Pancreas (tissue), 10 donors: ENCODE data around the gene SYT8. TPM values are rescaled to one million over a fixed set of nuclear protein-coding genes. Genes with fewer than 3 reads are reported as not detected.

Experiments used
- ATAC-seq, 4 donors: fragments of 200-7000 bp; cut with Tn5 transposase; one replicate each; pipeline versions ENCODE4 v1.8.0 to v1.9.1; 2020; ENCODE audit warnings: mild to moderate bottlenecking in 4 of 4, moderate library complexity in 4 of 4
- DNase-seq, 6 donors: peaks; one replicate each; pipeline ENCODE4 v3.0.0-alpha.2; 2020
- FAIRE-seq: peaks from 2 replicates; lab custom pipeline; 2012; peaks lifted over from hg19 to GRCh38; lab: Jason Lieb, UNC
- H3K27ac ChIP-seq, 4 donors: fragments of 200-600 bp; sonication (generic); 1 replicate in 3 of 4; 2 replicates in 1 of 4; pipeline versions ENCODE4 v1.5.0 to v1.8.0; 2020
- H3K27me3 ChIP-seq, 4 donors: fragments of 200-600 bp; one replicate each; pipeline ENCODE4 v1.8.0; 2021
- H3K36me3 ChIP-seq, 3 donors: fragments of 200-600 bp; sonication (generic) in 1 of 3; one replicate each; pipeline versions ENCODE4 v1.5.0 to v1.8.0; 2020 to 2021
- H3K4me1 ChIP-seq, 3 donors: fragments of 200-600 bp; one replicate each; pipeline ENCODE4 v1.8.0; 2021
- H3K4me3 ChIP-seq, 4 donors: fragments of 200-600 bp; sonication (generic) in 2 of 4; one replicate each; pipeline versions ENCODE4 v1.5.0 to v1.8.0; 2020 to 2021
- H3K9me3 ChIP-seq, 4 donors: fragments of 200-600 bp; one replicate each; pipeline ENCODE4 v1.8.0; 2021
- WGBS, 2 donors: extraction: QIAGEN DNeasy Blood & Tissue Kit; methylation state at CpG; one replicate each; pipeline ENCODE4 v1.1.7; 2013; 5-methylcytosine and 5-hydroxymethylcytosine counted together
- intact Hi-C, 3 donors: fragments of 100-400 bp; cut with DNase I; formaldehyde crosslinking; loops; one replicate each; pipeline versions ENCODE4 v1.11.1 to v1.14.2; 2022
- polyA plus RNA-seq, 2 donors: library from polyadenylated mRNA; stranded (reverse); fragments of 200-250 nt; gene quantifications; one replicate each; pipeline ENCODE4 v1.2.3, GENCODE V29; 2013
- total RNA-seq, 6 donors: library from RNA; stranded (reverse); fragmentation: NEBNext Ultra II Directional in 4 of 6; extraction: Animal tissue kit (Norgen Biotek cat#: 25700) in 4 of 6; gene quantifications; one replicate each; pipeline versions ENCODE4 v1.2.1 to v1.2.4, GENCODE V29; 2021 to 2023
- TF ChIP-seq, protein P1 (sequence below), 4 donors: fragments of 200-600 bp; sonication (generic) in 3 of 4; IDR thresholded peaks; one replicate each; pipeline versions ENCODE4 v1.5.0 to v1.8.0; 2021; ENCODE audit warnings: antibody characterized with exemption in 4 of 4
- donor health status: healthy with polysubstance abuse.
- donor health status: DM: no; HTN: no; CAD: no; lungs with moderate emphysema.
- donor health status: DM: no; HTN: no; CAD: no.
- donor health status: control.
- donor health status: control.
- donor health status: Bipolar disorder and iron deficiency.
- donor health status: DM: yes; HTN: yes; CAD: no.
- donor health status: DM: no; HTN: no; CAD: no.
- donor health status: DM: no; HTN: no; CAD: no.
- donor health status: DM: yes; HTN: yes; CAD: no.

Gene SYT8
- total and polyA plus RNA-seq, 8 donors = 3.6 to 64.8 (median 16.9) TPM

- H3K9me3 ChIP-seq = no peaks in the 10 kb centered on the region
- no peak for ATAC-seq
- TF ChIP-seq, protein P1, sequence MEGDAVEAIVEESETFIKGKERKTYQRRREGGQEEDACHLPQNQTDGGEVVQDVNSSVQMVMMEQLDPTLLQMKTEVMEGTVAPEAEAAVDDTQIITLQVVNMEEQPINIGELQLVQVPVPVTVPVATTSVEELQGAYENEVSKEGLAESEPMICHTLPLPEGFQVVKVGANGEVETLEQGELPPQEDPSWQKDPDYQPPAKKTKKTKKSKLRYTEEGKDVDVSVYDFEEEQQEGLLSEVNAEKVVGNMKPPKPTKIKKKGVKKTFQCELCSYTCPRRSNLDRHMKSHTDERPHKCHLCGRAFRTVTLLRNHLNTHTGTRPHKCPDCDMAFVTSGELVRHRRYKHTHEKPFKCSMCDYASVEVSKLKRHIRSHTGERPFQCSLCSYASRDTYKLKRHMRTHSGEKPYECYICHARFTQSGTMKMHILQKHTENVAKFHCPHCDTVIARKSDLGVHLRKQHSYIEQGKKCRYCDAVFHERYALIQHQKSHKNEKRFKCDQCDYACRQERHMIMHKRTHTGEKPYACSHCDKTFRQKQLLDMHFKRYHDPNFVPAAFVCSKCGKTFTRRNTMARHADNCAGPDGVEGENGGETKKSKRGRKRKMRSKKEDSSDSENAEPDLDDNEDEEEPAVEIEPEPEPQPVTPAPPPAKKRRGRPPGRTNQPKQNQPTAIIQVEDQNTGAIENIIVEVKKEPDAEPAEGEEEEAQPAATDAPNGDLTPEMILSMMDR (IDR thresholded peaks at IDR 0.05) = no peak
- no peak for FAIRE-seq
- WGBS, 2 donors = 80 to 87% methylated on average over 17 to 19 of the region's 19 CpGs
- H3K4me1 ChIP-seq = peaks cover 27 to 59% (median 51%) of the 10 kb centered on the region in 3 donors
- no peak overlapping the region for H3K4me3 ChIP-seq
- no peaks in the 10 kb centered on the region for H3K36me3 ChIP-seq
- H3K27ac ChIP-seq = peak overlapping the region; percentile 83 to 97 (median 94)
- no peaks in the 10 kb centered on the region for H3K27me3 ChIP-seq
- peak in 4 of 6 donors; percentile 20 to 79 (median 55) for DNase-seq
- intact Hi-C loops = no loop called here
Observed at GRCh38 chr11:1841511-1842148, 6.8 kb downstream of the SYT8 start.

- no peak overlapping the region for H3K4me3 ChIP-seq
- ATAC-seq (peak; percentile 86 to 91 (median 89)), DNase-seq (peak; percentile 92 to 99 (median 98)), FAIRE-seq (no peak)
- 22 to 37% methylated on average over 29 of the region's 29 CpGs for WGBS, 2 donors
- H3K4me1 ChIP-seq = peaks cover 27 to 59% (median 51%) of the 10 kb centered on the region in 3 donors
- H3K27me3 ChIP-seq = no peaks in the 10 kb centered on the region
- H3K9me3 ChIP-seq = no peaks in the 10 kb centered on the region
- TF ChIP-seq, protein P1 (IDR thresholded peaks at IDR 0.05) = no peak
- H3K27ac ChIP-seq = peak overlapping the region; percentile 83 to 97 (median 94)
- H3K36me3 ChIP-seq = no peaks in the 10 kb centered on the region
- intact Hi-C loops = no loop called here
Observed at GRCh38 chr11:1842149-1843097, 7.6 kb downstream of the SYT8 start.

GRCh38 chr11:1843098-1843473, 8.3 kb downstream of the SYT8 start:
- FAIRE-seq = no peak
- TF ChIP-seq, protein P1 (IDR thresholded peaks at IDR 0.05) = no peak
- Histone ChIP-seq H3K9me3 (no peaks in the 10 kb centered on the region), H3K4me3 (no peak overlapping the region), H3K27me3 (no peaks in the 10 kb centered on the region), H3K27ac (peak overlapping the region; percentile 83 to 97 (median 94)), H3K36me3 (no peaks in the 10 kb centered on the region), H3K4me1 (peaks cover 27 to 58% (median 54%) of the 10 kb centered on the region in 3 donors)
- DNase-seq = peak in 2 of 6 donors; percentile 63
- WGBS, 2 donors = 51 to 56% methylated on average over 10 to 11 of the region's 11 CpGs
- ATAC-seq = peak; percentile 6 to 23 (median 16)
- intact Hi-C loops = no loop called here

DNA sequence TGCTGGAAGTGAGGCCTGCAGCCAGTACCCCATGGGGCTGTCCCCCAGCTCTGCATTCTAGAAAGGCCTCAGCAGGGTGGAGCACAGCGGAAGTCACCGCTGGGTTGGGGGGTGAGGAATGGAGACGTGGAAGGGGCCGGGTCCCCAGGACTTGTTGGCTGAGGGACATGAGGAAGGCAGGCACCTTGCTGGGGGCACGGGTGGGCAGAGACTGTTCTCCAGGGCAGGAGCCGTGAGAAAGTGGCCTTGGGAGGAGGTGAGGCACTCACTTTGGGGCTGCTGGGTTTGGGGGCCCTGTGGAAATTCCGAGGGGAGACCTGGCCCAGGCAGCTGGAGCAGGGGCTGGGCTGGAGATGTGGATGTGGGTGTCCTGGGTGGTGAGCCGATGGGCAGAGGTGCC, 9.0 kb downstream of the SYT8 start:
- Histone ChIP-seq H3K9me3 (no peaks in the 10 kb centered on the region), H3K4me3 (no peak overlapping the region), H3K27ac (peak overlapping the region; percentile 83 to 97 (median 94)), H3K4me1 (peaks cover 27 to 58% (median 54%) of the 10 kb centered on the region in 3 donors), H3K36me3 (no peaks in the 10 kb centered on the region), H3K27me3 (no peaks in the 10 kb centered on the region)
- TF ChIP-seq, protein P1 (IDR thresholded peaks at IDR 0.05) = no peak
- no peak for FAIRE-seq
- no peak for ATAC-seq
- intact Hi-C loops = no loop called here
- DNase-seq = peak in 3 of 6 donors; percentile 49 to 60 (median 55)
- 78 to 90% methylated on average over 8 of the region's 8 CpGs for WGBS, 2 donors
